Kidney epithelial cell (primary cell): ENCODE data around the gene NDOR1. TPM values are rescaled to one million over a fixed set of nuclear protein-coding genes. Genes with fewer than 3 reads are reported as not detected.

ENCODE experiments used
- DNase-seq: peaks from one replicate; pipeline ENCODE4 v3.0.0-alpha.2; 2010; ENCODE audit warnings: low read depth
- H3K27me3 ChIP-seq: 2 replicates; pipeline ENCODE4 v1.6.0; 2011; ENCODE audit warnings: low read length; ENCODE audit not compliant: control insufficient read depth, insufficient read depth
- H3K36me3 ChIP-seq: 2 replicates; pipeline ENCODE4 v1.5.1; 2011; ENCODE audit warnings: low read length; ENCODE audit not compliant: control insufficient read depth, insufficient read depth
- H3K4me3 ChIP-seq: 2 replicates; pipeline ENCODE4 v1.5.1; 2011; ENCODE audit warnings: low read depth, mild to moderate bottlenecking, control low read depth, low read length
- CTCF ChIP-seq: IDR thresholded peaks from 2 replicates; pipeline ENCODE4 v1.5.1; 2011; ENCODE audit warnings: mild to moderate bottlenecking, moderate library complexity, low read length, control low read depth, inconsistent platforms; ENCODE audit not compliant: insufficient read depth, poor library complexity, severe bottlenecking
- total RNA-seq: library from RNA; depleted of rRNA; stranded (reverse); fragments of >200 nt; gene quantifications from 2 replicates; pipeline ENCODE4 v1.2.3, GENCODE V29; 2015

The NDOR1 gene
- total RNA-seq, 1 donor from 2014 or later = 28.6 TPM

GRCh38 chr9:137167277-137167746, 38.2 kb upstream of the NDOR1 start:
- DNase-seq = no peak
- peaks cover 98% of the 10 kb centered on the region for H3K27me3 ChIP-seq
- no peak overlapping the region for H3K4me3 ChIP-seq
- no peak for TF ChIP-seq CTCF
- no peaks in the 10 kb centered on the region for H3K36me3 ChIP-seq

GRCh38 chr9:137167747-137168572, 37.5 kb upstream of the NDOR1 start:
- Histone ChIP-seq H3K36me3 (no peaks in the 10 kb centered on the region), H3K27me3 (peaks cover 94% of the 10 kb centered on the region), H3K4me3 (no peak overlapping the region)
- TF ChIP-seq CTCF = no peak
- no peak for DNase-seq

- Histone ChIP-seq H3K4me3 (no peak overlapping the region), H3K36me3 (no peaks in the 10 kb centered on the region), H3K27me3 (peaks cover 93% of the 10 kb centered on the region)
- no peak for DNase-seq
- no peak for TF ChIP-seq CTCF
Measured at GRCh38 chr9:137168573-137168903, 37.0 kb upstream of the NDOR1 start.

- DNase-seq = no peak
- Histone ChIP-seq H3K27me3 (peaks cover 93% of the 10 kb centered on the region), H3K36me3 (no peaks in the 10 kb centered on the region), H3K4me3 (no peak overlapping the region)
- TF ChIP-seq CTCF = no peak
Measured at GRCh38 chr9:137168904-137169856, 36.3 kb upstream of the NDOR1 start.

GRCh38 chr9:137169896-137170358, 35.6 kb upstream of the NDOR1 start, which contains the start of gene LRRC26:
Gene LRRC26, minus strand, starts transcription at chr9:137170051. Its CDS starts 108 bp downstream, at chr9:137169943.
- Histone ChIP-seq H3K4me3 (no peak within 1 kb of the TSS), H3K36me3 (no peaks in the 10 kb centered on the region), H3K27me3 (peaks cover 91% of the 10 kb centered on the region)
- DNase-seq = no peak
- no peak for TF ChIP-seq CTCF
